Thyroid gland (tissue), 4 donors: ENCODE data around the gene EFNB2. TPM values are rescaled to one million over a fixed set of nuclear protein-coding genes. Genes with fewer than 3 reads are reported as not detected.

Experiments used
- DNase-seq, 2 donors: peaks; one replicate each; pipeline ENCODE4 v3.0.0-alpha.2; 2019
- H3K27ac ChIP-seq, 3 donors: fragments of 200-600 bp; sonication (generic); 1 replicate in 2 of 3; 2 replicates in 1 of 3; pipeline ENCODE4 v1.5.1; 2016 to 2019; ENCODE audit warnings: mild to moderate bottlenecking in 1 of 3, moderate library complexity in 1 of 3
- H3K27me3 ChIP-seq: fragments of 200-600 bp; sonication (generic); one replicate; pipeline ENCODE4 v1.5.1; 2019
- H3K36me3 ChIP-seq, 2 donors: fragments of 200-600 bp; sonication (generic); one replicate each; pipeline ENCODE4 v1.5.1; 2016 to 2019
- H3K4me1 ChIP-seq, 2 donors: fragments of 200-600 bp; sonication (generic); one replicate each; pipeline ENCODE4 v1.5.1; 2017 to 2019
- H3K4me3 ChIP-seq, 3 donors: fragments of 200-600 bp; sonication (generic); replicated peaks in 1 of 3; 1 replicate in 2 of 3; 2 replicates in 1 of 3; pipeline ENCODE4 v1.5.1; 2016; ENCODE audit warnings: mild to moderate bottlenecking in 1 of 3
- H3K9me3 ChIP-seq: fragments of 200-600 bp; sonication (generic); one replicate; pipeline ENCODE4 v1.5.1; 2017
- CTCF ChIP-seq, 6 experiments: fragments of 200-600 bp in 3 of 6; fragments of 450-650 bp in 3 of 6; sonication (generic) in 3 of 6; IDR thresholded peaks; one replicate each; pipeline ENCODE4 v1.5.1; 2016 to 2019; ENCODE audit warnings: antibody characterized with exemption in 6 of 6, mild to moderate bottlenecking in 2 of 6, inconsistent platforms in 1 of 6, moderate library complexity in 1 of 6
- POLR2A ChIP-seq, 2 donors: fragments of 450-650 bp; IDR thresholded peaks; one replicate each; pipeline ENCODE4 v1.6.1; 2017; ENCODE audit warnings: antibody characterized with exemption in 2 of 2, mild to moderate bottlenecking in 2 of 2, moderate library complexity in 1 of 2
- WGBS, 2 donors: methylation state at CpG; one replicate each; pipeline ENCODE4 v1.1.5; 2017; 5-methylcytosine and 5-hydroxymethylcytosine counted together
- intact Hi-C: fragments of 100-400 bp; cut with DNase I; formaldehyde crosslinking; loops from one replicate; pipeline ENCODE4 v1.15.1; 2023
- total RNA-seq, 4 donors: library from RNA; depleted of rRNA; stranded (reverse); fragments of >200 nt; gene quantifications; one replicate each; pipeline ENCODE4 v1.2.3, GENCODE V29; 2016

EFNB2 gene
- total RNA-seq, 4 donors from 2014 or later: 10.8 to 22.5 (median 17.0) TPM

DNA sequence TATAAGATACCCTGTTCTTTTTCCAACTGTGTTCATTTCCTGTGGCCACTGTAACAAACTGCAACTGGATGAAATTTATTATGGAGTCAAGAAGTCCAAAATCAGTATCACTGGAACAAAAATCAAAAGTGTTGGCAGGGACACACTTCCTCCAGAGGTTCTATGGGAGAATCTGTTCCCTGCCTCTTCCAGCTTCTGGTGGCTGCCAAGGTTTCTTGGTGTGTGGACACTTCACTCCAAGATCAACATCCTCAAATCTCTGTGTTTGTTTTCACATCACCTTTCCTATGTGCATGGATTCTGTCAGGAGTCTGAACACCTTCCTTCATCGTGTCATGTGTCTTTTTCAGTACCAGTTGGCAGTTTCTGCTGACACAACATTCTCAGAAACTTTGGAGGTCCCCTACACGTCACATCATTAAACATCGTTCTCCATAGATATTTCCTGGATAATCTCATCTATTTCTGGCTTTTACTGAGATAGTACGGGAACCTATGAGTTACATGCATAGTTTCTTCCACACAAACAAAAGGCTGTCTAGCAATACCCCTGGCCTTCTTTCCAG is 15.2 kb upstream of the EFNB2 start:
- TF ChIP-seq POLR2A (IDR thresholded peaks at IDR 0.05) (no peak), CTCF (IDR thresholded peaks at IDR 0.05) (no peak)
- intact Hi-C loops: no loop called here
- Histone ChIP-seq H3K9me3 (no peaks in the 10 kb centered on the region), H3K4me3 (no peak overlapping the region), H3K27ac (no peak overlapping the region), H3K4me1 (no peaks in the 10 kb centered on the region), H3K36me3 (peaks cover 1 to 11% of the 10 kb centered on the region in 2 donors), H3K27me3 (no peaks in the 10 kb centered on the region)
- DNase-seq: no peak
- WGBS, 2 donors: 75 to 76% methylated on average over 4 of the region's 4 CpGs

- TF ChIP-seq POLR2A (IDR thresholded peaks at IDR 0.05) (no peak), CTCF (IDR thresholded peaks at IDR 0.05) (no peak)
- Histone ChIP-seq H3K36me3 (peaks cover 0 to 4% of the 10 kb centered on the region in 2 donors), H3K27ac (no peak overlapping the region), H3K4me3 (no peak overlapping the region), H3K27me3 (no peaks in the 10 kb centered on the region), H3K9me3 (no peaks in the 10 kb centered on the region), H3K4me1 (no peaks in the 10 kb centered on the region)
- 93 to 98% methylated on average over 3 of the region's 3 CpGs for WGBS, 2 donors
- intact Hi-C loops: no loop called here
- DNase-seq: no peak
These were observed 12.7 kb upstream of the EFNB2 start for GRCh38 chr13:106548064-106548696.

DNA sequence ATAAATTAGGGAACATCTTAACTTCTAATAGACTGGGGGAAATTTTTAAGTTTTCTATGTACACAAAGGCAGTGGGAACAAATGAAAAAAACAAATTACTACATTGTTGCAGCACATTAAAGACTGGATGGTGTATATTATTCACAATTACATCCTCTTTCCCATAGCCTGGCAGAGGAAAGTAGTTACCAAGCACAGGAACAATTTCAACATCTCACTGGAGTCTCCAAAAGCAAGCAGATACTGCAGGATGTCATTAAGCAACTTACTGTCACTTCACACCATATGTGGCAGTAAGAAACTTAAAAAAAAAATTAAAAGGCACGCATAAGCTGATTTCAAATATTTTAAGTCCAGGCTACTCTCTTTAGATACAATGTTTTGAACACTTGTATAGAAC is 6.4 kb upstream of the EFNB2 start:
- H3K36me3 ChIP-seq: peaks cover 0 to 7% of the 10 kb centered on the region in 2 donors
- no peak overlapping the region for H3K27ac ChIP-seq
- no peaks in the 10 kb centered on the region for H3K4me1 ChIP-seq
- no peak overlapping the region for H3K4me3 ChIP-seq
- WGBS, 2 donors: 94 to 96% methylated on average over 1 of the region's 1 CpG
- intact Hi-C loops: no loop called here
- no peak for DNase-seq
- TF ChIP-seq CTCF (IDR thresholded peaks at IDR 0.05): no peak
- no peak for TF ChIP-seq POLR2A (IDR thresholded peaks at IDR 0.05)
- no peaks in the 10 kb centered on the region for H3K9me3 ChIP-seq
- H3K27me3 ChIP-seq: no peaks in the 10 kb centered on the region

- H3K9me3 ChIP-seq: no peaks in the 10 kb centered on the region
- intact Hi-C loops: no loop called here
- 88 to 90% methylated on average over 4 of the region's 4 CpGs for WGBS, 2 donors
- H3K4me1 ChIP-seq: no peaks in the 10 kb centered on the region
- no peak overlapping the region for H3K4me3 ChIP-seq
- peaks cover 0 to 7% of the 10 kb centered on the region in 2 donors for H3K36me3 ChIP-seq
- TF ChIP-seq CTCF (IDR thresholded peaks at IDR 0.05): no peak
- TF ChIP-seq POLR2A (IDR thresholded peaks at IDR 0.05): no peak
- DNase-seq: no peak
- H3K27me3 ChIP-seq: no peaks in the 10 kb centered on the region
- H3K27ac ChIP-seq: no peak overlapping the region
These were observed 5.2 kb upstream of the EFNB2 start for GRCh38 chr13:106540613-106541012.

DNA sequence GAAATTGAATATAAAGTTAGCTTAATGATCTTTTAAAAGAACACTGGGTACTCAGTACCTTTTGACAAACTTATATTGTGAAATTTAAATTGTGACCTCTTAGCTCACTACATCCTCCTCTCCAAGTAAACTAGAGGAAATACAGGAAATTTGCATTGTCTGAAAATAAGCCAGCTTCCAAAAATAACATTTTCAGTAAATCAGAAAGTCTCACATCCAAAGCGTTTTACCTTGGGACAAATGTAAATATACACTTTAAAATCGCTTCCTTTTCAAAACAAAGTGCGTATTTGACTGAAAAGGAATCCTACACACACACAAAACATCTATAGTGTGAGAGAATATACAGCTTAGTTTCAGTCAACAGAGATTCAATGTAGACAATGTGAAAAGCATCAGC is 2.1 kb upstream of the EFNB2 start:
- no peak for TF ChIP-seq POLR2A (IDR thresholded peaks at IDR 0.05)
- TF ChIP-seq CTCF (IDR thresholded peaks at IDR 0.05): no peak
- 44 to 53% methylated on average over 3 of the region's 3 CpGs for WGBS, 2 donors
- DNase-seq: no peak
- peaks cover 0 to 1% of the 10 kb centered on the region in 2 donors for H3K4me1 ChIP-seq
- no peaks in the 10 kb centered on the region for H3K27me3 ChIP-seq
- no peaks in the 10 kb centered on the region for H3K9me3 ChIP-seq
- H3K36me3 ChIP-seq: no peaks in the 10 kb centered on the region
- H3K27ac ChIP-seq: no peak overlapping the region
- H3K4me3 ChIP-seq: no peak overlapping the region
- intact Hi-C loops: loop anchor here (10.0 kb wide), 1 partner anchor 453 kb away; no protein-coding TSS in a partner anchor
